G401.6 (cell line): Measurements from ENCODE around the gene GUCY1A1.

Experiments
- FAIRE-seq: peaks from 2 replicates; lab custom pipeline; 2012; peaks lifted over from hg19 to GRCh38; lab: Jason Lieb, UNC

Gene GUCY1A1

GRCh38 chr4:155742310-155743015 lies 75.8 kb downstream of the GUCY1A1 start:
- no peak for FAIRE-seq

- FAIRE-seq, result no peak
Measured at GRCh38 chr4:155745984-155746383, 79.3 kb downstream of the GUCY1A1 start.

- no peak for FAIRE-seq
Measured at GRCh38 chr4:155748039-155748438, 81.4 kb downstream of the GUCY1A1 start.

GRCh38 chr4:155749041-155749440 lies 82.4 kb downstream of the GUCY1A1 start:
- no peak for FAIRE-seq

GRCh38 chr4:155751569-155751968 lies 84.9 kb downstream of the GUCY1A1 start:
- FAIRE-seq, result no peak

GRCh38 chr4:155757745-155758265 lies 91.2 kb downstream of the GUCY1A1 start:
- no peak for FAIRE-seq

GRCh38 chr4:155758481-155759371 lies 92.1 kb downstream of the GUCY1A1 start, which contains the start of gene GUCY1B1:
TSS of gene GUCY1B1 (plus strand) at chr4:155759021. CDS start at chr4:155759141, 120 bp downstream.
- no peak for FAIRE-seq

- FAIRE-seq, result no peak
Measured at GRCh38 chr4:155759372-155760252, 93.0 kb downstream of the GUCY1A1 start.

GRCh38 chr4:155761047-155761446 lies 94.4 kb downstream of the GUCY1A1 start:
- FAIRE-seq, result no peak

- FAIRE-seq, result no peak
Measured at GRCh38 chr4:155761916-155762315, 95.3 kb downstream of the GUCY1A1 start.

- FAIRE-seq, result no peak
Measured at GRCh38 chr4:155762334-155762733, 95.7 kb downstream of the GUCY1A1 start.

GRCh38 chr4:155763551-155763950 lies 96.9 kb downstream of the GUCY1A1 start:
- FAIRE-seq, result no peak

- FAIRE-seq, result no peak
Measured at GRCh38 chr4:155765149-155765548, 98.5 kb downstream of the GUCY1A1 start.

GRCh38 chr4:155766622-155767021 lies 100.0 kb downstream of the GUCY1A1 start:
- no peak for FAIRE-seq

GRCh38 chr4:155768370-155768769 lies 101.7 kb downstream of the GUCY1A1 start:
- FAIRE-seq, result no peak

GRCh38 chr4:155769090-155769489 lies 102.4 kb downstream of the GUCY1A1 start:
- no peak for FAIRE-seq

GRCh38 chr4:155772459-155773195 lies 106.0 kb downstream of the GUCY1A1 start:
- no peak for FAIRE-seq

- no peak for FAIRE-seq
Measured at GRCh38 chr4:155773196-155773800, 106.7 kb downstream of the GUCY1A1 start.

GRCh38 chr4:155774033-155774432 lies 107.4 kb downstream of the GUCY1A1 start:
- FAIRE-seq, result no peak

GRCh38 chr4:155777971-155778735 lies 111.5 kb downstream of the GUCY1A1 start:
- FAIRE-seq, result no peak
